DND-41 (cell line): ENCODE measurements around the gene XPR1.

Source experiments
- CTCF ChIP-seq: IDR thresholded peaks from 2 replicates; pipeline ENCODE4 v1.5.1; 2012; ENCODE audit warnings: borderline replicate concordance, low read length, moderate library complexity, mild to moderate bottlenecking; ENCODE audit not compliant: poor library complexity, severe bottlenecking; ENCODE audit errors: extremely low read depth
- EZH2 ChIP-seq: IDR thresholded peaks from 3 replicates; pipeline ENCODE4 v1.6.1; 2012; ENCODE audit warnings: borderline replicate concordance, low read depth, mild to moderate bottlenecking, moderate library complexity, low read length, inconsistent platforms; ENCODE audit not compliant: severe bottlenecking

GRCh38 chr1:180915426-180915965, 283.7 kb downstream of the XPR1 start:
- TF ChIP-seq EZH2 (no peak), CTCF (no peak)
